Rectal smooth muscle tissue (tissue), 1 donor: ENCODE measurements around the gene DIABLO.
A peak's percentile ranks its signal among the peaks of the same experiment; 100 is the strongest.
"Not testable (repeated sequence)": the region's sequence is repeated elsewhere in the genome, so short reads cannot be mapped to it uniquely, and the experiment has no call there.

Source experiments
- H3K27ac ChIP-seq: one replicate; pipeline ENCODE4 v1.7.0; 2013; ENCODE audit warnings: low read depth, low read length, inconsistent platforms
- H3K27me3 ChIP-seq: one replicate; pipeline ENCODE4 v1.7.0; 2013; ENCODE audit warnings: low read length; ENCODE audit not compliant: control insufficient read depth, insufficient read depth
- H3K36me3 ChIP-seq: one replicate; pipeline ENCODE4 v1.7.0; 2013; ENCODE audit warnings: low read length; ENCODE audit not compliant: control insufficient read depth, insufficient read depth
- H3K4me1 ChIP-seq: one replicate; pipeline ENCODE4 v1.7.0; 2013; ENCODE audit warnings: low read length; ENCODE audit not compliant: control insufficient read depth, insufficient read depth
- H3K4me3 ChIP-seq: one replicate; pipeline ENCODE4 v1.7.0; 2013; ENCODE audit warnings: low read length
- H3K9ac ChIP-seq: one replicate; pipeline ENCODE4 v1.7.0; 2013; ENCODE audit warnings: low read length

The DIABLO gene

GRCh38 chr12:122225683-122226365, at the start of gene DIABLO:
Gene DIABLO (minus strand): TSS chr12:122226052. CDS start chr12:122226014, 38 bp downstream.
- Histone ChIP-seq H3K27ac (peak within 1 kb of the TSS; percentile 97), H3K36me3 (peaks cover 22% of the 10 kb centered on the region), H3K27me3 (no peaks in the 10 kb centered on the region), H3K4me1 (peaks cover 4% of the 10 kb centered on the region), H3K9ac (peak within 1 kb of the TSS; percentile 97), H3K4me3 (peak within 1 kb of the TSS; percentile 91)

GRCh38 chr12:122275459-122275858, 49.6 kb upstream of the DIABLO start:
- no peaks in the 10 kb centered on the region for H3K27me3 ChIP-seq
- H3K4me1 ChIP-seq, result no peaks in the 10 kb centered on the region
- no peak overlapping the region for H3K4me3 ChIP-seq
- no peak overlapping the region for H3K27ac ChIP-seq
- no peak overlapping the region for H3K9ac ChIP-seq
- H3K36me3 ChIP-seq, result peaks cover 17% of the 10 kb centered on the region

GRCh38 chr12:122266230-122266901, 40.5 kb upstream of the DIABLO start, which contains the start of gene VPS33A:
Gene VPS33A (minus strand): TSS chr12:122266494. CDS start chr12:122266408, 86 bp downstream.
- Histone ChIP-seq H3K36me3 (peaks cover 2% of the 10 kb centered on the region), H3K4me3 (peak within 1 kb of the TSS; percentile 99), H3K9ac (peak within 1 kb of the TSS; percentile 82), H3K27ac (peak within 1 kb of the TSS; percentile 91), H3K4me1 (peaks cover 4% of the 10 kb centered on the region), H3K27me3 (no peaks in the 10 kb centered on the region)

- Histone ChIP-seq H3K27ac (peak overlapping the region; percentile 91), H3K4me1 (peaks cover 4% of the 10 kb centered on the region), H3K36me3 (peaks cover 6% of the 10 kb centered on the region), H3K27me3 (no peaks in the 10 kb centered on the region), H3K4me3 (peak overlapping the region; percentile 99), H3K9ac (peak overlapping the region; percentile 82)
Observed at GRCh38 chr12:122265886-122266229, 40.0 kb upstream of the DIABLO start.

GRCh38 chr12:122265476-122265875, 39.6 kb upstream of the DIABLO start:
- H3K9ac ChIP-seq, result peak overlapping the region; percentile 82
- H3K27me3 ChIP-seq, result no peaks in the 10 kb centered on the region
- peak overlapping the region; percentile 91 for H3K27ac ChIP-seq
- H3K36me3 ChIP-seq, result peaks cover 6% of the 10 kb centered on the region
- peak overlapping the region; percentile 99 for H3K4me3 ChIP-seq
- H3K4me1 ChIP-seq, result peaks cover 4% of the 10 kb centered on the region

- not testable (repeated sequence) for H3K4me1 ChIP-seq, H3K27ac ChIP-seq, H3K27me3 ChIP-seq, H3K36me3 ChIP-seq, H3K9ac ChIP-seq, H3K4me3 ChIP-seq
Observed at GRCh38 chr12:122260735-122261134, 34.9 kb upstream of the DIABLO start.

- not testable (repeated sequence) for H3K27ac ChIP-seq, H3K36me3 ChIP-seq, H3K27me3 ChIP-seq, H3K4me1 ChIP-seq, H3K4me3 ChIP-seq, H3K9ac ChIP-seq
Observed at GRCh38 chr12:122258939-122259338, 33.1 kb upstream of the DIABLO start.

- H3K27me3 ChIP-seq, H3K27ac ChIP-seq, H3K9ac ChIP-seq, H3K36me3 ChIP-seq, H3K4me3 ChIP-seq, H3K4me1 ChIP-seq: not testable (repeated sequence)
Observed at GRCh38 chr12:122258462-122258861, 32.6 kb upstream of the DIABLO start.

GRCh38 chr12:122250536-122250935, 24.7 kb upstream of the DIABLO start:
- no peak overlapping the region for H3K27ac ChIP-seq
- H3K4me1 ChIP-seq, result no peaks in the 10 kb centered on the region
- H3K27me3 ChIP-seq, result no peaks in the 10 kb centered on the region
- H3K4me3 ChIP-seq, result no peak overlapping the region
- no peak overlapping the region for H3K9ac ChIP-seq
- peaks cover 5% of the 10 kb centered on the region for H3K36me3 ChIP-seq

- Histone ChIP-seq H3K4me3 (no peak overlapping the region), H3K36me3 (peaks cover 5% of the 10 kb centered on the region), H3K27ac (no peak overlapping the region), H3K27me3 (no peaks in the 10 kb centered on the region), H3K9ac (no peak overlapping the region), H3K4me1 (no peaks in the 10 kb centered on the region)
Observed at GRCh38 chr12:122250047-122250446, 24.2 kb upstream of the DIABLO start.

- no peak overlapping the region for H3K4me3 ChIP-seq
- no peaks in the 10 kb centered on the region for H3K4me1 ChIP-seq
- H3K27ac ChIP-seq, result no peak overlapping the region
- peaks cover 8% of the 10 kb centered on the region for H3K36me3 ChIP-seq
- no peak overlapping the region for H3K9ac ChIP-seq
- H3K27me3 ChIP-seq, result no peaks in the 10 kb centered on the region
Observed at GRCh38 chr12:122245553-122245952, 19.7 kb upstream of the DIABLO start.

- no peak overlapping the region for H3K9ac ChIP-seq
- H3K27ac ChIP-seq, result no peak overlapping the region
- H3K27me3 ChIP-seq, result no peaks in the 10 kb centered on the region
- H3K36me3 ChIP-seq, result peaks cover 10% of the 10 kb centered on the region
- no peaks in the 10 kb centered on the region for H3K4me1 ChIP-seq
- H3K4me3 ChIP-seq, result no peak overlapping the region
Observed at GRCh38 chr12:122244565-122245371, 18.9 kb upstream of the DIABLO start.
